ENCODE results near the gene PEBP1.

The PEBP1 gene

GRCh38 chr12:118136559-118137003 is 657 bp downstream of the PEBP1 start:
- DNase-seq, result peak in 2 of 3 experiments; percentile 67 to 79

- DNase-seq, result peak in 1 of 3 experiments; percentile 39
Observed at GRCh38 chr12:118137148-118137678, 1.3 kb downstream of the PEBP1 start.

- DNase-seq, result no peak
Observed at GRCh38 chr12:118140825-118141224, 4.9 kb downstream of the PEBP1 start.

GRCh38 chr12:118144499-118144898 is 8.6 kb downstream of the PEBP1 start:
- DNase-seq, result no peak

- DNase-seq, result peak in 1 of 3 experiments; percentile 16
Observed at GRCh38 chr12:118145113-118145797, 9.3 kb downstream of the PEBP1 start.

GRCh38 chr12:118145798-118146156 is 9.9 kb downstream of the PEBP1 start:
- DNase-seq, result no peak

- DNase-seq, result no peak
Observed at GRCh38 chr12:118148287-118148686, 12.4 kb downstream of the PEBP1 start.

- no peak for DNase-seq
Observed at GRCh38 chr12:118150625-118151024, 14.7 kb downstream of the PEBP1 start.

- DNase-seq, result no peak
Observed at GRCh38 chr12:118151755-118152154, 15.8 kb downstream of the PEBP1 start.

GRCh38 chr12:118160536-118160935 is 24.6 kb downstream of the PEBP1 start:
- DNase-seq, result no peak

- peak in 2 of 3 experiments; percentile 11 to 49 for DNase-seq
Observed at GRCh38 chr12:118164798-118165486, 29.0 kb downstream of the PEBP1 start.

GRCh38 chr12:118166946-118167345 is 31.0 kb downstream of the PEBP1 start:
- no peak for DNase-seq

GRCh38 chr12:118175823-118176447 is 40.0 kb downstream of the PEBP1 start:
- no peak for DNase-seq

- DNase-seq, result no peak
Observed at GRCh38 chr12:118183155-118183554, 47.2 kb downstream of the PEBP1 start.

- DNase-seq, result no peak
Observed at GRCh38 chr12:118183711-118184110, 47.8 kb downstream of the PEBP1 start.

GRCh38 chr12:118185602-118186397 is 49.9 kb downstream of the PEBP1 start:
- no peak for DNase-seq

- no peak for DNase-seq
Observed at GRCh38 chr12:118187751-118188435, 52.0 kb downstream of the PEBP1 start.

GRCh38 chr12:118188690-118189371 is 52.9 kb downstream of the PEBP1 start:
- peak in 2 of 3 experiments; percentile 30 to 69 for DNase-seq

- peak in 2 of 3 experiments; percentile 71 to 83 for DNase-seq
Observed at GRCh38 chr12:118189741-118190191, 53.8 kb downstream of the PEBP1 start.

GRCh38 chr12:118190266-118190665 is 54.3 kb downstream of the PEBP1 start:
- peak in 2 of 3 experiments; percentile 44 to 72 for DNase-seq

- DNase-seq, result no peak
Observed at GRCh38 chr12:118193477-118193876, 57.6 kb downstream of the PEBP1 start.
